Measurements from ENCODE around the gene WDR74. TPM values are rescaled to one million over a fixed set of nuclear protein-coding genes. Genes with fewer than 3 reads are reported as not detected.

The WDR74 gene
- total and polyA plus RNA-seq, 2 of the 13 experiments (the other 11 are each of a cell fraction or from before 2014, with no cell fraction given), result 77.0 to 83.3 TPM

GRCh38 chr11:62830904-62831519 is 8.4 kb downstream of the WDR74 start (continued):
- TF ChIP-seq YY1 (IDR thresholded peaks at IDR 0.05; ENCODE audit: insufficient read depth, insufficient replicate concordance, low read depth, low read length), result peak; percentile 26
- no peak for TF ChIP-seq EEA1 (CRISPR knock-in tag; IDR thresholded peaks at IDR 0.05; ENCODE audit: borderline replicate concordance)
- TF ChIP-seq TBX2 (CRISPR knock-in tag; IDR thresholded peaks at IDR 0.05; ENCODE audit: borderline replicate concordance), result peak; percentile 28
- no peak for TF ChIP-seq ZNF563 (CRISPR knock-in tag; IDR thresholded peaks at IDR 0.05)
- TF ChIP-seq KDM5A (IDR thresholded peaks at IDR 0.05; ENCODE audit: borderline replicate concordance, low read length), result 0 out of 2 replicates have a peak, but pooled peaks have one; percentile 86
- 0 out of 2 replicates have a peak, but pooled peaks have one; percentile 30 for TF ChIP-seq ZNF256 (CRISPR knock-in tag; conservative IDR thresholded peaks at IDR 0.05)
- TF ChIP-seq TSC22D2 (CRISPR knock-in tag; IDR thresholded peaks at IDR 0.05; ENCODE audit: borderline replicate concordance), result no peak
- TF ChIP-seq KAT7 (CRISPR knock-in tag; IDR thresholded peaks at IDR 0.05; ENCODE audit: borderline replicate concordance), result 0 out of 2 replicates have a peak, but pooled peaks have one; percentile 41
- TF ChIP-seq FOSL2 (CRISPR knock-in tag; IDR thresholded peaks at IDR 0.05), result 0 out of 2 replicates have a peak, but pooled peaks have one; percentile 5
- TF ChIP-seq TBX3 (IDR thresholded peaks at IDR 0.05; ENCODE audit: borderline replicate concordance), result peak; percentile 60; the same call in 1 of the 2 replicates
- TF ChIP-seq, protein P1, sequence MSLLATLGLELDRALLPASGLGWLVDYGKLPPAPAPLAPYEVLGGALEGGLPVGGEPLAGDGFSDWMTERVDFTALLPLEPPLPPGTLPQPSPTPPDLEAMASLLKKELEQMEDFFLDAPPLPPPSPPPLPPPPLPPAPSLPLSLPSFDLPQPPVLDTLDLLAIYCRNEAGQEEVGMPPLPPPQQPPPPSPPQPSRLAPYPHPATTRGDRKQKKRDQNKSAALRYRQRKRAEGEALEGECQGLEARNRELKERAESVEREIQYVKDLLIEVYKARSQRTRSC (CRISPR knock-in tag; IDR thresholded peaks at IDR 0.05; ENCODE audit: low read depth), result 0 out of 2 replicates have a peak, but pooled peaks have one; percentile 32
- TF ChIP-seq PCBP1 (IDR thresholded peaks at IDR 0.05; ENCODE audit: borderline replicate concordance, low read depth, low read length), result 0 out of 2 replicates have a peak, but pooled peaks have one; percentile 38
- no peak for TF ChIP-seq CBX1 (IDR thresholded peaks at IDR 0.05; ENCODE audit: low read depth)
- TF ChIP-seq ZNF350 (CRISPR knock-in tag; IDR thresholded peaks at IDR 0.05; ENCODE audit: borderline replicate concordance, low read depth), result peak; percentile 71; the same call in 1 of the 2 replicates
- 0 out of 2 replicates have a peak, but pooled peaks have one; percentile 67 for TF ChIP-seq ZNF850 (CRISPR knock-in tag; conservative IDR thresholded peaks at IDR 0.05)
- peak; percentile 23; the same call in 1 of the 2 replicates for TF ChIP-seq KDM3A (CRISPR knock-in tag; IDR thresholded peaks at IDR 0.05; ENCODE audit: low read depth)
- TF ChIP-seq TFAP4 (IDR thresholded peaks at IDR 0.05; ENCODE audit: borderline replicate concordance, low read depth), result 0 out of 2 replicates have a peak, but pooled peaks have one; percentile 29
- no peak for TF ChIP-seq NFYB (CRISPR knock-in tag; IDR thresholded peaks at IDR 0.05)
- no peak for TF ChIP-seq HIVEP1 (CRISPR knock-in tag; IDR thresholded peaks at IDR 0.05)

Measured in HepG2 (cell line).